IPS DF 6.9 (cell line): Measurements from ENCODE around the gene GNG3.
A peak's percentile ranks its signal among the peaks of the same experiment; 100 is the strongest.

Source experiments
- DNase-seq: peaks from one replicate; pipeline ENCODE4 v3.0.0-alpha.2; 2013; ENCODE audit warnings: low read depth, low spot score
- H3K27ac ChIP-seq: one replicate; pipeline ENCODE4 v1.5.1; 2013; ENCODE audit warnings: low read length, control low read depth
- H3K27me3 ChIP-seq: 2 replicates; pipeline ENCODE4 v1.6.1; 2013; ENCODE audit warnings: mild to moderate bottlenecking, low read length; ENCODE audit not compliant: control insufficient read depth, insufficient read depth
- H3K36me3 ChIP-seq: 2 replicates; pipeline ENCODE4 v1.6.1; 2013; ENCODE audit warnings: low read length; ENCODE audit not compliant: control insufficient read depth, insufficient read depth
- H3K4me1 ChIP-seq: 2 replicates; pipeline ENCODE4 v1.6.1; 2013; ENCODE audit warnings: low read length; ENCODE audit not compliant: control insufficient read depth, insufficient read depth
- H3K4me3 ChIP-seq: 2 replicates; pipeline ENCODE4 v1.5.1; 2013; ENCODE audit warnings: mild to moderate bottlenecking, low read length
- H3K9me3 ChIP-seq: 2 replicates; pipeline ENCODE4 v1.6.1; 2013; ENCODE audit warnings: low read length, inconsistent platforms; ENCODE audit not compliant: control insufficient read depth, insufficient read depth
- WGBS: extraction: QIAGEN DNeasy Blood & Tissue Kit; methylation state at CpG from one replicate; pipeline ENCODE4 v1.1.7; 2013; ENCODE audit warnings: mixed read lengths, missing lambda C conversion rate; ENCODE audit not compliant: insufficient read length, insufficient coverage; 5-methylcytosine and 5-hydroxymethylcytosine counted together

Gene GNG3

DNA sequence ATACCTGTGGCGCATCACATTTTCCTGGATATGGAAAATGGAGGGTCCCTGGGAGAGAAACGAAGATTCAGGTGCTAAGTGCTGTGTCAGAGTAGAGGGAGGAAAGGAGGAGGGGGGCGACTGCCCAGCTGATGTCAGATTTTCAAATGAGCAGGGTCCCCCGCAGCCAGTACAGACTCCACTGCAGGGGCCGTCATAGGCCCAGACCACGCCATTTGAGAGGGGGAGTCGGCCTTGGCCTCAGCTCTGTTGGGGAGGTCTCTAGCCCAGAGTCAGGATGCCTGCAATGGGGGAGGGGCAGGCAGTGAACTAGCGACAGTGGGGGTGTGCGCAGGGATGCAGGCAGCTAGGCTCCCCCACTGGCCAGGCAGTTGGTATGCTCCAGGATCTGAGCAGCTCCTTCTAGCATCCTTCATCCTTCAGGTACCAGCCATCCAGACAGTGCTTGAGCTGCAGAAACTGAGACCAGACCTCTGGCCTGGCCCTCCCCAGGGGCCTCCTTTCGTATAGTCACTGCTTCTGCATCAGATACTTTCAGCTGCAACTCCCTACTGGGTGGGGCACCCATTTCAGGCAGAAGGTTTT, at the start of gene GNG3, which contains the start of gene BSCL2:
Gene GNG3, plus strand, starts transcription at position 400 of the 585 bp plus-strand sequence. CDS start 620 bp downstream, outside the sequence.
Gene BSCL2, minus strand, starts transcription at position 148 of the 585 bp plus-strand sequence. CDS start 229 bp downstream, outside the sequence.
- DNase-seq = peak; percentile 95
- H3K27ac ChIP-seq = no peak within 1 kb of the TSS
- H3K36me3 ChIP-seq = peaks cover 2% of the 10 kb centered on the region; the same call in 1 of the 2 replicates

DNA sequence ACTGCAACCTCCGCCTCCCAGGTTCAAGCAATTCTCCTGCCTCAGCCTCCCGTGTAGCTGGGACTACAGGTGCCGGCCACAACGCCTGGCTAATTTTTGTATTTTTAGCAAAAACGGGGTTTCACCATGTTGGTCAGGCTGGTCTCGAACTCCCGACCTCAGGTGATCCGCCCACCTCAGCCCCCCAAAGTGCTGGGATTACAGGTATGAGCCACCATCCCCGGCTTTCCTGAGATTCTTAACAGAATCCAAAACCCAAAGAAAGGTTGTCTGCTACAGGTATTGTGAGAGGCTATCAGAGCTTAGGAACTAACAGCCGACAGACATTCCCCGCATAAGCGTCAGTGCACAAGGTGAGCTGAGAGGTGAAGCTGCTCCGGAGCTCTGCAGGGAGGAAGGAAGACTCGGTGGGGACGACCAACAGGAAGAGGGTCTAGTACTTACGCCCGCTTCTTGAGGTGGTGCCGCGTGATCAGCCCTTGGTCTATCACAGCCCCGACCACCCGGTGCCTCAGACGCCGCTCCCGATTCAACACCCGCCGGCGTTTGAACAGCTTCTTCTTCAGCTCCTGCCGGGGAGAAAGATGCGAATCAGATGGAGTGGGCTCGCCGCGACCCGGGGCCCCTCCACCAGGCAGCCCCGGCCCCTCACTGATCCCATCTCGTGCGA, 42.9 kb upstream of the GNG3 start:
- no CpG with 5 or more reads among the region's 36 CpGs for WGBS
- no peaks in the 10 kb centered on the region for H3K9me3 ChIP-seq
- H3K36me3 ChIP-seq = peaks cover 4% of the 10 kb centered on the region; the same call in 1 of the 2 replicates
- no peak for DNase-seq
- H3K27me3 ChIP-seq = no peaks in the 10 kb centered on the region
- H3K4me3 ChIP-seq = peak overlapping the region; percentile 81
- H3K27ac ChIP-seq = no peak overlapping the region
- H3K4me1 ChIP-seq = peaks cover 2% of the 10 kb centered on the region; the same call in 1 of the 2 replicates

More for the DNA sequence above, at the start of gene GNG3, which contains the start of gene BSCL2:
- WGBS = no CpG with 5 or more reads among the region's 10 CpGs
- Histone ChIP-seq H3K4me3 (peak within 1 kb of the TSS; percentile 70; the same call in 1 of the 2 replicates), H3K4me1 (no peaks in the 10 kb centered on the region; the same call in 1 of the 2 replicates), H3K27me3 (no peaks in the 10 kb centered on the region), H3K9me3 (no peaks in the 10 kb centered on the region)

DNA sequence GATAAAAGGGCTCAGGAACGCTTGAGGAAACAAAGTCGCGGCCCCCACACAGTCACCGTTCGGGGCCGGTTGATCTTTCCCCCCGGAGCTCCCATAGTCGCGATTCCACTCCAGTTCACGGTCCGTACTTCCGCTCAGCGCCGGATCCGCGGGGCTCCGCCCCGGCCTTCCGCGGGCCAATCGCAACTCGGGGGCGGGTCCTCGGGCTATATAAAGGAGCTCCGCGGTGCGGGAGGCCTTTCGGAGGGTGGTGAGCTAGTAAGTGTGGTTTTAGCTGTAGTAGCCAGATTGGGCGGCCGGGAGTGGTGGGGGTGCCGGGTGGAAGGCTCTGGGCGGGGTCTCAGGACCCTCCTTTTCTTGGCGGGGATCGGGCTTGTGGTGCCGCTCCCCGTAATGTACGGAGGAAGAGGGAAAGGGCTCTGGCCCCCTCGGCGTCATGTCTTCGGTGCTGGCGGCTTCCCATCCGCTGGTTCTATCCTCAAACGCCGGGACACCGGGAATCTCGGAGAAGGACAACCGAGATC, 42.3 kb upstream of the GNG3 start, which contains the start of the genes C11orf98 and CSKMT:
Gene C11orf98, minus strand, starts transcription at position 136 of the 524 bp plus-strand sequence. Its CDS starts 41 bp downstream, at position 95.
Gene CSKMT, plus strand, starts transcription at position 238 of the 524 bp plus-strand sequence. CDS start 568 bp downstream, outside the sequence.
- WGBS = no CpG with 5 or more reads among the region's 47 CpGs
- Histone ChIP-seq H3K36me3 (peaks cover 4% of the 10 kb centered on the region; the same call in 1 of the 2 replicates), H3K4me3 (peak within 1 kb of the TSS; percentile 81)

DNA sequence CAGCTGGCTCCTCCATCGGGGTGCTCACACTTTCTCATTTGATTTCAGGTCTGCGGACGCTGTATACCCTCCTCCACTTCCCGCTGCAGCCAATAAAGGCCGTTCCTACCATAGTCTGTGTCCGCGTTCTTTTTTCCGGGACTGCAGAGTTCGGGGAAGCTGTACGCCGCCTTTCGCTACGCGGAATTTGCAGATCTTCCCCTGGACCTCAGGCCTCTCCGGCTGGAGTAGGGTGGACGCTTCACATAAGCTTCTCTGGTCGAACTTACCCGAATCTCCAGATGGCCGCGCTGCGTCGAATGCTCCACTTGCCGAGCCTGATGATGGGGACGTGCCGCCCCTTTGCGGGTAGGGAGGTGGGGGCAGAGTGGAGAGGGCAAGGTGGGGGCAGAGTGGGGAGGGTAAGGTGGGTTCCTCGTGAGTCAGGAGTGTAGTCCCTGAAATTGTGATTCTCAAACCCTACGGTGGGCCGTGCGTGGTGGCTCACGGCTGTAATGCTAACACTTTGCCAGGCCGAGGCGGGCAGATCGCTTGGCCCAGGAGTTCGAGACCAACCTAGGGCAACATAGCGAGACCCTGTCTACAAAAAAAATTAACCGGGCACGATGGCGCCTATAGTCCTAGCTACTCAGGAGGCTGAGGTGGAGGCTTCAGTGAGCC, 41.7 kb upstream of the GNG3 start:
- WGBS = no CpG with 5 or more reads among the region's 39 CpGs
- H3K9me3 ChIP-seq = no peaks in the 10 kb centered on the region
- H3K27ac ChIP-seq = no peak overlapping the region
- no peaks in the 10 kb centered on the region for H3K27me3 ChIP-seq
- H3K36me3 ChIP-seq = peaks cover 4% of the 10 kb centered on the region; the same call in 1 of the 2 replicates
- DNase-seq = no peak
- H3K4me1 ChIP-seq = peaks cover 2% of the 10 kb centered on the region; the same call in 1 of the 2 replicates
- H3K4me3 ChIP-seq = peak overlapping the region; percentile 81

More for the DNA sequence above, 42.3 kb upstream of the GNG3 start, which contains the start of the genes C11orf98 and CSKMT:
- H3K27me3 ChIP-seq = no peaks in the 10 kb centered on the region
- no peaks in the 10 kb centered on the region for H3K9me3 ChIP-seq
- no peak within 1 kb of the TSS for H3K27ac ChIP-seq
- H3K4me1 ChIP-seq = peaks cover 2% of the 10 kb centered on the region; the same call in 1 of the 2 replicates
- peak; percentile 60 for DNase-seq

DNA sequence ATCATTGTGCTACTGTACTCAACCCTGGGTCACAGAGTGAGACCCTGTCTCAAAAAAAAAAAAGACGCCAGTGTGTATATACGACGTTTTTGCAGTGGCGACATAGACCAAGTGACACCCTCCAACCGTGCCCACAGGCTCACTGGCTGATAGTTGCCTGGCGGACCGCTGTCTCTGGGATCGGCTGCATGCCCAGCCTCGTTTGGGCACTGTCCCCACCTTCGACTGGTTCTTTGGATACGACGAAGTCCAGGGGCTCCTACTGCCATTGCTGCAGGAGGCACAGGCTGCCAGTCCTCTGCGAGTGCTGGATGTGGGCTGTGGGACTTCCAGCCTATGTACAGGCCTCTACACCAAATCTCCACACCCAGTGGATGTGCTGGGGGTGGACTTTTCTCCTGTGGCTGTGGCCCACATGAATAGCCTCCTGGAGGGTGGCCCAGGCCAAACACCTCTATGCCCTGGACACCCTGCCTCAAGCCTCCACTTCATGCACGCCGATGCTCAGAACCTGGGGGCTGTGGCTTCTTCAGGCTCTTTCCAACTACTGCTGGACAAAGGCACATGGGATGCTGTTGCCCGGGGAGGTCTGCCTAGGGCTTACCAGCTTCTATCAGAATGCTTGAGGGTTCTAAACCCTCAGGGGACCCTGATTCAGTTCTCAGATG, 41.1 kb upstream of the GNG3 start:
- Histone ChIP-seq H3K27me3 (no peaks in the 10 kb centered on the region), H3K36me3 (peaks cover 4% of the 10 kb centered on the region; the same call in 1 of the 2 replicates), H3K4me3 (peak overlapping the region; percentile 81; the same call in 1 of the 2 replicates), H3K4me1 (peaks cover 2% of the 10 kb centered on the region; the same call in 1 of the 2 replicates), H3K27ac (no peak overlapping the region), H3K9me3 (no peaks in the 10 kb centered on the region)
- no peak for DNase-seq
- WGBS = no CpG with 5 or more reads among the region's 16 CpGs

DNA sequence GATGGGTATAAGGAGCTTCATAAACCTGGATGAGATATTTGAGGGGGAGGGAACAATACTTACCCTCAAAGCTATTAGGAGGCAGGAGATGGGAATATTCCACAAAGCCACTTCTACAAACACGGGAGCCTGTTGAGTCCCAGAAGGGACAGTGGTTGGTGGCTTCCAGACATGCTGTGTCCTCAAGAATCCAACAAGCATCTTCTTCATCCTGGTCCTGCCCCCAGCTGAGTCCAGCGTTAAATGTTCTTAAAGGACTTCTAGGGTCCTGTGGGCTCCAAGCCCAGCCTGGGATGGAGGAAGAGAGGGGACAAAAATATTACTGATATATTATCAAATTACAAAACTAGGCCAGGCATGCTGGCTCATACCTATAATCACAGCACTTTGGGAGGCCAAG, 40.0 kb upstream of the GNG3 start:
- Histone ChIP-seq H3K27ac (no peak overlapping the region), H3K9me3 (no peaks in the 10 kb centered on the region), H3K36me3 (peaks cover 8% of the 10 kb centered on the region), H3K27me3 (no peaks in the 10 kb centered on the region), H3K4me1 (peaks cover 2% of the 10 kb centered on the region; the same call in 1 of the 2 replicates), H3K4me3 (no peak overlapping the region)
- DNase-seq = no peak
- WGBS = no CpG with 5 or more reads among the region's 2 CpGs

DNA sequence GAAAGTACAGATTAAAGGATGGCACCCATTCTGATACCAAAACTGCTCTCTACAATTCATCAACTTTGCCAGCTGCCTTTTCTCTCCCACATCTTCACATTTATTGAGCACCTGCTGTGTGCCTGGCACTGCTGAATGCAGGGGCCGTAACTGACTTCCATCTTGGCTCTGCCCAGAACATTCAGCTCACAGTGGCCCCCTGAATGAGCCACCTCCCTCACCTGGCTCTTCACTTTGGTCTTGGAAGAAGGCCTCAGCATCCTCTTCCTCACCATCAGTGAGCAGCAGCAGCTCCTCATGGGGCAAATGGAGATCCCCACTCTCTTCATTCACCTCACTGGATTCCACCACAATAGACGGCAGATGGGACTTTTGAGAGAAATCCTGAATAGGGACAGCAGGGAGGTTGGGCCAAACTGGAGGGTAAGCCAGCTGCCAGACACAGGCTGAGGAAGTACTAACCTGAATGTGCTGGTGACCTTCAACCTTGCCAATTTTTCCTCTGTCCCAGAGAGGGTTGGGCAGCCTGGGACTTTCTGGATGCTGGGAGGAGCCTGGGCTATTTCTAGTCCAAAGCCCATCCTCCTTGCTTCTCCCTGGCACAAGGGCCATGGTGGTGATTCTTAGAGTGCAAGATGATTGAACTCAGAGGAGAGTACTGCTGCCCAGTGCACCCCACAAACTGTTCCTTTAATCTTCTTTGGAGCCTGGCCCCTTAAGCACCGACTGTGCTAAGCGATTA, 37.9 kb upstream of the GNG3 start:
- no CpG with 5 or more reads among the region's 4 CpGs for WGBS
- Histone ChIP-seq H3K27ac (no peak overlapping the region), H3K4me3 (no peak overlapping the region)

DNA sequence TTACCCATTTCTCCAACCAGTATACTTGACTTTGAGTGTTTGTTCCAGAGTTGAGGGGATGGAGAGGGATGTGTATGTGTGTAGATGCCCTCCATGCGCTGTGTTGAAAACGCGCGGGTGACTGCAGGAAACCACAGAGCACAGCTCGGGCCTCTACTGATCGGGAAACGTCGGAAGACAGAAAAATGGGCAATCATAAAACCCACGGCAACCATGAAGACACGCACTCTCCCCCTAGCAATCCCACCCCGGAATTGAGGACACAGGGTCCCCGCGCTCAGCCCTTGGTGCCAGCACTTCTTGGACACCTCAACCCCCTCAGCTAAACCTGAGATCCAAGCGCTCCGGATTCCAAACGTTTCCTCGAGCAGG, 36.3 kb upstream of the GNG3 start:
- H3K27me3 ChIP-seq = no peaks in the 10 kb centered on the region
- no peak overlapping the region for H3K27ac ChIP-seq
- peaks cover 2% of the 10 kb centered on the region; the same call in 1 of the 2 replicates for H3K4me1 ChIP-seq
- peak overlapping the region; percentile 93; the same call in 1 of the 2 replicates for H3K4me3 ChIP-seq
- H3K9me3 ChIP-seq = no peaks in the 10 kb centered on the region
- no peak for DNase-seq
- WGBS = no CpG with 5 or more reads among the region's 17 CpGs
- peaks cover 4% of the 10 kb centered on the region for H3K36me3 ChIP-seq

More for the DNA sequence above, 37.9 kb upstream of the GNG3 start:
- Histone ChIP-seq H3K4me1 (peaks cover 2% of the 10 kb centered on the region; the same call in 1 of the 2 replicates), H3K36me3 (peaks cover 4% of the 10 kb centered on the region), H3K9me3 (no peaks in the 10 kb centered on the region), H3K27me3 (no peaks in the 10 kb centered on the region)
- DNase-seq = no peak
